IgD-negative memory B cell (primary cell): Measurements from ENCODE around the gene CDH13. TPM values are rescaled to one million over a fixed set of nuclear protein-coding genes. Genes with fewer than 3 reads are reported as not detected.
A peak's percentile ranks its signal among the peaks of the same experiment; 100 is the strongest.

Source experiments
- H3K27ac Mint-ChIP-seq, 3 donors: one replicate each; pipeline ENCODE4 v1.8.0; 2020 to 2022; ENCODE audit warnings: mild to moderate bottlenecking in 3 of 3, mixed read lengths in 3 of 3, moderate library complexity in 1 of 3
- H3K27me3 Mint-ChIP-seq: one replicate; pipeline ENCODE4 v1.8.0; 2021; ENCODE audit warnings: mixed read lengths
- H3K36me3 Mint-ChIP-seq: one replicate; pipeline ENCODE4 v1.8.0; 2020; ENCODE audit warnings: mild to moderate bottlenecking, mixed read lengths
- H3K4me1 Mint-ChIP-seq, 3 donors: one replicate each; pipeline ENCODE4 v1.8.0; 2020 to 2022; ENCODE audit warnings: mixed read lengths in 3 of 3, mild to moderate bottlenecking in 1 of 3
- H3K4me3 Mint-ChIP-seq, 4 donors: one replicate each; pipeline ENCODE4 v1.8.0; 2020 to 2022; ENCODE audit warnings: mild to moderate bottlenecking in 4 of 4, mixed read lengths in 4 of 4, moderate library complexity in 3 of 4
- H3K9me3 Mint-ChIP-seq, 3 donors: one replicate each; pipeline ENCODE4 v1.8.0; 2020 to 2021; ENCODE audit warnings: mixed read lengths in 3 of 3, mild to moderate bottlenecking in 1 of 3
- polyA plus RNA-seq: library from polyadenylated mRNA; unstranded; fragments of 300-500 nt; fragmentation: Illumina TruSeq; gene quantifications from one replicate; pipeline ENCODE4 v1.2.3, GENCODE V29; 2021

The CDH13 gene
- polyA plus RNA-seq, 1 donor from 2014 or later: 0.23 TPM

GRCh38 chr16:83819361-83819760 lies 1192.6 kb downstream of the CDH13 start:
- H3K4me3 Mint-ChIP-seq: no peak overlapping the region
- H3K27me3 Mint-ChIP-seq: peaks cover 6% of the 10 kb centered on the region
- H3K4me1 Mint-ChIP-seq: peaks cover 0 to 3% (median under 1%) of the 10 kb centered on the region in 3 donors
- peaks cover 2% of the 10 kb centered on the region for H3K36me3 Mint-ChIP-seq
- H3K9me3 Mint-ChIP-seq: no peaks in the 10 kb centered on the region
- no peak overlapping the region for H3K27ac Mint-ChIP-seq

- Mint-ChIP-seq H3K27ac (peak overlapping the region in 2 of 3 donors; percentile 64 to 83), H3K4me3 (no peak overlapping the region), H3K9me3 (no peaks in the 10 kb centered on the region), H3K27me3 (peaks cover 6% of the 10 kb centered on the region), H3K36me3 (peaks cover 3% of the 10 kb centered on the region), H3K4me1 (peaks cover 0 to 9% (median 6%) of the 10 kb centered on the region in 3 donors)
Observed at GRCh38 chr16:83826146-83826913, 1199.6 kb downstream of the CDH13 start.

DNA sequence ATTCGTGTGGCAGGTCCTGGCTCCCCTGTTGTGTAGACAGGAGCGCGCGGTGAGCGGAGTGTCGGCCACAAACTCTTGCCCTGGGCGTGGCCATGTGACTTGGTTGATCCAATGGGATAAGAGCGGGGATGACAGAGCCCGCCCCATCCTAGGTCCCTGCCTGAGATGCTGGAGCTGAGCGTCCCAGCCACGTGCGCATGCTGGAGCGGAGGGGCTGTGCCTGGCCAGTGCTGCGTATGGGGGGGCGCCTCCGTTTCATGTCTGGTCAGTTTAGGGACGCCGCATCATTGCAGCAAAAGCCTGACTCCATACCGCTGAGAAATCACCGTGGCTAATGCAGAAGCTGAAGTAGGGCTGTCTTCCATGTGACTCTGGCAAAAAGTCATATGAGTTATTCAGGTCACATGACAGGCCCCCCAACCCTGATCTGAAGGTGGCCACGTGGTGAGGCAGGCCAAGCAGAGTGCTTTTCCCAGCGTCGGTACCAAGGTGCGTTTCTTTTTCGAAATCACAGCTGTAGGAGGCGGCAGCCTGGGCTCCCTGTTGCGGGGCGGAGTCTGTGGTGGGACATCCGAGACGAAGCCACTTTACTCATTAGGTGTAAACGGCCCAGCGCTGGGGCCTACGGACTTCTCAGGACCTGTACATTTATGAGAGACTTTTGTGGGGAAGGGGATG lies 1203.5 kb downstream of the CDH13 start:
- H3K9me3 Mint-ChIP-seq: no peaks in the 10 kb centered on the region
- peaks cover 2% of the 10 kb centered on the region for H3K36me3 Mint-ChIP-seq
- H3K27ac Mint-ChIP-seq: no peak overlapping the region
- H3K27me3 Mint-ChIP-seq: peaks cover 2% of the 10 kb centered on the region
- peaks cover 0 to 9% (median 8%) of the 10 kb centered on the region in 3 donors for H3K4me1 Mint-ChIP-seq
- no peak overlapping the region for H3K4me3 Mint-ChIP-seq

- peaks cover 2 to 9% (median 6%) of the 10 kb centered on the region in 3 donors for H3K4me1 Mint-ChIP-seq
- peaks cover 2% of the 10 kb centered on the region for H3K36me3 Mint-ChIP-seq
- no peak overlapping the region for H3K27ac Mint-ChIP-seq
- no peak overlapping the region for H3K4me3 Mint-ChIP-seq
- no peaks in the 10 kb centered on the region for H3K9me3 Mint-ChIP-seq
- H3K27me3 Mint-ChIP-seq: peaks cover 4% of the 10 kb centered on the region
Observed at GRCh38 chr16:83830769-83831455, 1204.1 kb downstream of the CDH13 start.

GRCh38 chr16:83831456-83831987 lies 1204.8 kb downstream of the CDH13 start:
- Mint-ChIP-seq H3K9me3 (no peaks in the 10 kb centered on the region), H3K27me3 (peaks cover 6% of the 10 kb centered on the region), H3K4me1 (peaks cover 2 to 7% (median 5%) of the 10 kb centered on the region in 3 donors), H3K36me3 (peaks cover 2% of the 10 kb centered on the region), H3K4me3 (no peak overlapping the region), H3K27ac (peak overlapping the region in 1 of 3 donors; percentile 50)

- H3K4me1 Mint-ChIP-seq: peaks cover 2 to 5% (median 3%) of the 10 kb centered on the region in 3 donors
- H3K9me3 Mint-ChIP-seq: no peaks in the 10 kb centered on the region
Observed at GRCh38 chr16:83833921-83834320, 1207.2 kb downstream of the CDH13 start.

DNA sequence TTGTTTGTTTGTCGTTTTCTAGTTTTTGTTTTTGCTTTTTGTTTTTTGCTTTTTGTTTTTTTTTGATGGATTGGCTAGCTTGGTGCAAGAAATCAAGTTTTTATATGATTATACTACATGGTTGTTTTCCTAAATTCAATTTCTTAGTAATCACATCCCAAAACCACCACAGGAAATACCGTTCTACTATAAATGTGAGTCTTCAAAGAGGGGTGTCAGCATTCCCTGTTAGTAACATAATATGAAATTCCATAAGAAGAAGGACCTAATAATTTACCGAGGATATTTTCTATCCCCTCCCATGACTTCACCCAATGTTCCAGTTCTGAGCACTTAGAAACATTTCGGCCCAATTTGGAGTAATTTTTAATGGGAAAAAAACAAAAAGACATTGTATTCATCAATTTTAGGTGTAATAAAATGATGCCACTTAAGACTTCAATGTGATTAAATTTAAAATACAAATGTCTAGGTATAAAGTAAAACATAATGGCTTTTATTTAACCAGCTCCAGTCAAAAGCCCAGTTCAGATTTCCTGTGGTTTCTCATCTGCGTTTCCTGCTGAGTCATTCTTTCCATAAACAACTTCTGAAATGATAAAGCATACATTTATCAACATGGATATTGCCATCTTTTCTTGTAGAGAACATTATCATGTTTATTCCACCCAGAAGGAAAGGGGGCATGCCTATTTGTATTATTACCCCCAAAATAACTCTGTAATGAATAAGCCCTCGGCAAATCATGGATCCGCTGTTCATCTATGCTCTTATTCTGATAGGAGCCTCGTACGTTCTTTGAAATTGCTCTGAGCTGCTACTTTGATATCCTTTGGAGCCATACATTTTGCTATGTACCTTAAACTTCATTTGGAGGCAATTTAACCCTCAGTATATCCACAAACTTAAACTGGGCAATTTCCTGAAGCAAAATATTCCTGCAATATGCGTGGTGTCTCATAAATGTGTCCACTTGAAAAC lies 1209.1 kb downstream of the CDH13 start:
- peak overlapping the region in 1 of 4 donors; percentile 54 for H3K4me3 Mint-ChIP-seq
- H3K27me3 Mint-ChIP-seq: peaks cover 6% of the 10 kb centered on the region
- peaks cover 2% of the 10 kb centered on the region for H3K36me3 Mint-ChIP-seq
- no peak overlapping the region for H3K27ac Mint-ChIP-seq
- H3K4me1 Mint-ChIP-seq: peaks cover 3 to 5% (median 5%) of the 10 kb centered on the region in 3 donors
- H3K9me3 Mint-ChIP-seq: no peaks in the 10 kb centered on the region

More at GRCh38 chr16:83833921-83834320, 1207.2 kb downstream of the CDH13 start:
- H3K27me3 Mint-ChIP-seq: peaks cover 6% of the 10 kb centered on the region
- no peak overlapping the region for H3K27ac Mint-ChIP-seq
- H3K4me3 Mint-ChIP-seq: no peak overlapping the region
- peaks cover 2% of the 10 kb centered on the region for H3K36me3 Mint-ChIP-seq

GRCh38 chr16:83837566-83837965 lies 1210.8 kb downstream of the CDH13 start:
- Mint-ChIP-seq H3K27me3 (peaks cover 5% of the 10 kb centered on the region), H3K9me3 (no peaks in the 10 kb centered on the region), H3K36me3 (peaks cover 2% of the 10 kb centered on the region), H3K4me3 (no peak overlapping the region), H3K27ac (no peak overlapping the region), H3K4me1 (peaks cover 12 to 18% (median 14%) of the 10 kb centered on the region in 3 donors)

DNA sequence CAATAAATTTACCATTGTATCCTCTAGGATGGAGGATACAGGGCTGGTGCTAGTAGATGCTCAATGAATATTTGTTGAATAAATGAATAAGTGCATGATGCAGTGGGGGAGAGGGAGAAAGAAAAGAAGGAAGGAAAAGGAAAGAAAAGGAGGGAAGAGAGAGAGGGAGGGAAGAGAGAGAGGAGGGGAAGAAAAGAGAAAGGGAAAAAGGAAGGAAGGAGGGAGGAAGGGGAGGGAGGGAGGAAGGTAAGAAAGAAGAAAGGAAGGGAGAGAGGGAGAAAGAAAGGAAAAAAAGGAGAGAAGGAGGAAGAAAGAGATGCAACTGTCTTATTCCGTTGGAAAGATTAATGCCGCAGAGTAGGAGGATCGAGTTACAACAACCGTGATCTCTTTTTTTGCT lies 1211.4 kb downstream of the CDH13 start:
- Mint-ChIP-seq H3K27me3 (peaks cover 5% of the 10 kb centered on the region), H3K27ac (no peak overlapping the region), H3K4me3 (no peak overlapping the region), H3K9me3 (no peaks in the 10 kb centered on the region), H3K4me1 (peaks cover 17 to 23% (median 18%) of the 10 kb centered on the region in 3 donors), H3K36me3 (no peaks in the 10 kb centered on the region)

DNA sequence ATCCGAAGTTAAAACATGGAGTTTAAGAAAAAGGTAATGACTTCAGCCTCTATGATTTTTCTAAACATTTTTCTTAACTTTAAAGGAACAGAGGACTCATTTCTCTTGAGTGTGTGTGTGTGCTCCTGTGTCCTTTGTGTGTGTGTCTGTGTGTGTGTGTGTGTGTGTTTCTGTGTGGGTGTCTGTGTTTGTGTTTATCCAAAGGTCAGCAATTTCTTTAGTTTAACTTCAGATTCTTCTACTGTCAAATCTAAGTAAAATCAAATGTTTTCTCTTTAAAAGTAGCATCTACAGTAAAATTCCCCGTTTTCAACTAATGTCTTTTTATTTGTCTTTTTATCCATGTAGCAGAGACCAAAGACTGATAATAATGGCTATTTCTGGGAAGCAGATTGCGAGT lies 1212.8 kb downstream of the CDH13 start:
- no peaks in the 10 kb centered on the region for H3K36me3 Mint-ChIP-seq
- H3K4me3 Mint-ChIP-seq: no peak overlapping the region
- peaks cover 5% of the 10 kb centered on the region for H3K27me3 Mint-ChIP-seq
- H3K4me1 Mint-ChIP-seq: peaks cover 27 to 31% (median 29%) of the 10 kb centered on the region in 3 donors
- H3K9me3 Mint-ChIP-seq: no peaks in the 10 kb centered on the region
- no peak overlapping the region for H3K27ac Mint-ChIP-seq

- Mint-ChIP-seq H3K4me3 (no peak overlapping the region), H3K36me3 (no peaks in the 10 kb centered on the region), H3K27me3 (peaks cover 5% of the 10 kb centered on the region), H3K4me1 (peaks cover 27 to 33% (median 31%) of the 10 kb centered on the region in 3 donors), H3K9me3 (no peaks in the 10 kb centered on the region), H3K27ac (no peak overlapping the region)
Observed at GRCh38 chr16:83840060-83840617, 1213.4 kb downstream of the CDH13 start.

DNA sequence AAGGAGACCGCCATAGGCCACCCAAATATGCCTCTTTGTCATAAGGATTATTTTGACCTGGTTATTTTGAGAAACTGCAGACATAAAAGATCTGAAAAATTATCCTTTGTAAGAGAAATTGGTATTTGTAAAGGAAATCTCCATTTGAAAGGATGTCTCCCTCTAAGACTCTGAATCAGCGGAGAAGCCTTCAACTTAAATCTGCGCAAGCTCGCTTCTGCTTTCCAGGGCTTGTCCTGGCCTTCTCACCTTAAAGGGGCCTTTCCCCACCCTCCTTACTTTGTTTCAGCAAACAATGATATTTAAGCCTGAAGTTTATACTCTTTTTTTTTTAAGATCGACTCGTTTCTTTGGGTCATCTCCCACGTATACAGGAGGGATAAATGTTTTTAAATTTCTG lies 1215.5 kb downstream of the CDH13 start:
- Mint-ChIP-seq H3K36me3 (no peaks in the 10 kb centered on the region), H3K27ac (peak overlapping the region; percentile 65 to 90 (median 70)), H3K4me3 (peak overlapping the region in 3 of 4 donors; percentile 51 to 94 (median 90)), H3K27me3 (no peaks in the 10 kb centered on the region), H3K9me3 (no peaks in the 10 kb centered on the region), H3K4me1 (peaks cover 31 to 37% (median 33%) of the 10 kb centered on the region in 3 donors)

- Mint-ChIP-seq H3K4me1 (peaks cover 35 to 41% (median 35%) of the 10 kb centered on the region in 3 donors), H3K4me3 (peak overlapping the region; percentile 51 to 94 (median 84)), H3K27ac (peak overlapping the region; percentile 70 to 94 (median 90)), H3K9me3 (no peaks in the 10 kb centered on the region), H3K27me3 (no peaks in the 10 kb centered on the region), H3K36me3 (no peaks in the 10 kb centered on the region)
Observed at GRCh38 chr16:83842756-83843507, 1216.2 kb downstream of the CDH13 start.
